ENCODE data around the gene PEX10. TPM values are rescaled to one million over a fixed set of nuclear protein-coding genes. Genes with fewer than 3 reads are reported as not detected.

The PEX10 gene
- total and polyA plus RNA-seq, 4 donors, result 6.2 to 16.4 (median 11.8) TPM

DNA sequence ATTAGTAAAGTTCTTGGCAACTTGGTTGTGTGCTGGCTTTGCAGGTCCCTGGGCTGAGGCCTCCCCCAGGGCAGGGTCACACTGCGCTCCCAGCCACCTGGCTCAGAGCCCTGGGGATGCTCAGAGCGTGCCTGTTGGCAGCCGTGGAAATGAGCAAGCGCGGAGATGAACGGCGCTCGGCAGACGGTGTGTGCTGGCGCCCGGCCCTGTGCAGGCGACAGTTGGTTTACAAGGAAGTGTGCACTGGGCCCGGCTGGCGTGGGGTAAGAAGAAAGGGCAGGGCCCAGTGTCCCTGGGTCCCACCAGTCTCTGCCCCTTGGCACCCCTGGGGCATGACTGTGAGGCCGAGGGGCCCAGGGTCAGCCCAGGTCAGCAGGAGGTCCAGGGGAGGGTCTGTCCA, 25.7 kb upstream of the PEX10 start:
- TF ChIP-seq, protein P1, sequence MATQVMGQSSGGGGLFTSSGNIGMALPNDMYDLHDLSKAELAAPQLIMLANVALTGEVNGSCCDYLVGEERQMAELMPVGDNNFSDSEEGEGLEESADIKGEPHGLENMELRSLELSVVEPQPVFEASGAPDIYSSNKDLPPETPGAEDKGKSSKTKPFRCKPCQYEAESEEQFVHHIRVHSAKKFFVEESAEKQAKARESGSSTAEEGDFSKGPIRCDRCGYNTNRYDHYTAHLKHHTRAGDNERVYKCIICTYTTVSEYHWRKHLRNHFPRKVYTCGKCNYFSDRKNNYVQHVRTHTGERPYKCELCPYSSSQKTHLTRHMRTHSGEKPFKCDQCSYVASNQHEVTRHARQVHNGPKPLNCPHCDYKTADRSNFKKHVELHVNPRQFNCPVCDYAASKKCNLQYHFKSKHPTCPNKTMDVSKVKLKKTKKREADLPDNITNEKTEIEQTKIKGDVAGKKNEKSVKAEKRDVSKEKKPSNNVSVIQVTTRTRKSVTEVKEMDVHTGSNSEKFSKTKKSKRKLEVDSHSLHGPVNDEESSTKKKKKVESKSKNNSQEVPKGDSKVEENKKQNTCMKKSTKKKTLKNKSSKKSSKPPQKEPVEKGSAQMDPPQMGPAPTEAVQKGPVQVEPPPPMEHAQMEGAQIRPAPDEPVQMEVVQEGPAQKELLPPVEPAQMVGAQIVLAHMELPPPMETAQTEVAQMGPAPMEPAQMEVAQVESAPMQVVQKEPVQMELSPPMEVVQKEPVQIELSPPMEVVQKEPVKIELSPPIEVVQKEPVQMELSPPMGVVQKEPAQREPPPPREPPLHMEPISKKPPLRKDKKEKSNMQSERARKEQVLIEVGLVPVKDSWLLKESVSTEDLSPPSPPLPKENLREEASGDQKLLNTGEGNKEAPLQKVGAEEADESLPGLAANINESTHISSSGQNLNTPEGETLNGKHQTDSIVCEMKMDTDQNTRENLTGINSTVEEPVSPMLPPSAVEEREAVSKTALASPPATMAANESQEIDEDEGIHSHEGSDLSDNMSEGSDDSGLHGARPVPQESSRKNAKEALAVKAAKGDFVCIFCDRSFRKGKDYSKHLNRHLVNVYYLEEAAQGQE (IDR thresholded peaks at IDR 0.05), result no peak
- TF ChIP-seq, protein P2, sequence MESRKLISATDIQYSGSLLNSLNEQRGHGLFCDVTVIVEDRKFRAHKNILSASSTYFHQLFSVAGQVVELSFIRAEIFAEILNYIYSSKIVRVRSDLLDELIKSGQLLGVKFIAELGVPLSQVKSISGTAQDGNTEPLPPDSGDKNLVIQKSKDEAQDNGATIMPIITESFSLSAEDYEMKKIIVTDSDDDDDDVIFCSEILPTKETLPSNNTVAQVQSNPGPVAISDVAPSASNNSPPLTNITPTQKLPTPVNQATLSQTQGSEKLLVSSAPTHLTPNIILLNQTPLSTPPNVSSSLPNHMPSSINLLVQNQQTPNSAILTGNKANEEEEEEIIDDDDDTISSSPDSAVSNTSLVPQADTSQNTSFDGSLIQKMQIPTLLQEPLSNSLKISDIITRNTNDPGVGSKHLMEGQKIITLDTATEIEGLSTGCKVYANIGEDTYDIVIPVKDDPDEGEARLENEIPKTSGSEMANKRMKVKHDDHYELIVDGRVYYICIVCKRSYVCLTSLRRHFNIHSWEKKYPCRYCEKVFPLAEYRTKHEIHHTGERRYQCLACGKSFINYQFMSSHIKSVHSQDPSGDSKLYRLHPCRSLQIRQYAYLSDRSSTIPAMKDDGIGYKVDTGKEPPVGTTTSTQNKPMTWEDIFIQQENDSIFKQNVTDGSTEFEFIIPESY (IDR thresholded peaks at IDR 0.05), result no peak
- TF ChIP-seq TAF1 (conservative IDR thresholded peaks at IDR 0.05) (no peak), RAD21 (IDR thresholded peaks at IDR 0.05) (no peak), SP1 (IDR thresholded peaks at IDR 0.05) (no peak), NR2F2 (IDR thresholded peaks at IDR 0.05) (no peak), YY1 (IDR thresholded peaks at IDR 0.05) (no peak), HNF4A (conservative IDR thresholded peaks at IDR 0.05) (no peak), EGR1 (IDR thresholded peaks at IDR 0.05; ENCODE audit: low read depth in 2 of 2) (no peak), FOXA2 (IDR thresholded peaks at IDR 0.05) (no peak), RXRA (IDR thresholded peaks at IDR 0.05) (no peak), JUND (IDR thresholded peaks at IDR 0.05) (no peak), FOXA1 (IDR thresholded peaks at IDR 0.05) (no peak), GABPA (IDR thresholded peaks at IDR 0.05 in 1 of 2, conservative IDR thresholded peaks at IDR 0.05 in 1 of 2) (no peak), HNF4G (IDR thresholded peaks at IDR 0.05) (no peak)
- TF ChIP-seq, protein P3, sequence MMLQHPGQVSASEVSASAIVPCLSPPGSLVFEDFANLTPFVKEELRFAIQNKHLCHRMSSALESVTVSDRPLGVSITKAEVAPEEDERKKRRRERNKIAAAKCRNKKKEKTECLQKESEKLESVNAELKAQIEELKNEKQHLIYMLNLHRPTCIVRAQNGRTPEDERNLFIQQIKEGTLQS (IDR thresholded peaks at IDR 0.05), result no peak
- TF ChIP-seq, protein P4, sequence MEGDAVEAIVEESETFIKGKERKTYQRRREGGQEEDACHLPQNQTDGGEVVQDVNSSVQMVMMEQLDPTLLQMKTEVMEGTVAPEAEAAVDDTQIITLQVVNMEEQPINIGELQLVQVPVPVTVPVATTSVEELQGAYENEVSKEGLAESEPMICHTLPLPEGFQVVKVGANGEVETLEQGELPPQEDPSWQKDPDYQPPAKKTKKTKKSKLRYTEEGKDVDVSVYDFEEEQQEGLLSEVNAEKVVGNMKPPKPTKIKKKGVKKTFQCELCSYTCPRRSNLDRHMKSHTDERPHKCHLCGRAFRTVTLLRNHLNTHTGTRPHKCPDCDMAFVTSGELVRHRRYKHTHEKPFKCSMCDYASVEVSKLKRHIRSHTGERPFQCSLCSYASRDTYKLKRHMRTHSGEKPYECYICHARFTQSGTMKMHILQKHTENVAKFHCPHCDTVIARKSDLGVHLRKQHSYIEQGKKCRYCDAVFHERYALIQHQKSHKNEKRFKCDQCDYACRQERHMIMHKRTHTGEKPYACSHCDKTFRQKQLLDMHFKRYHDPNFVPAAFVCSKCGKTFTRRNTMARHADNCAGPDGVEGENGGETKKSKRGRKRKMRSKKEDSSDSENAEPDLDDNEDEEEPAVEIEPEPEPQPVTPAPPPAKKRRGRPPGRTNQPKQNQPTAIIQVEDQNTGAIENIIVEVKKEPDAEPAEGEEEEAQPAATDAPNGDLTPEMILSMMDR (IDR thresholded peaks at IDR 0.05; ENCODE audit: low read depth, low read length, missing input control), result no peak
- TF ChIP-seq, protein P5, sequence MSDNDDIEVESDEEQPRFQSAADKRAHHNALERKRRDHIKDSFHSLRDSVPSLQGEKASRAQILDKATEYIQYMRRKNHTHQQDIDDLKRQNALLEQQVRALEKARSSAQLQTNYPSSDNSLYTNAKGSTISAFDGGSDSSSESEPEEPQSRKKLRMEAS (IDR thresholded peaks at IDR 0.05), result no peak
- H3K27ac ChIP-seq (ENCODE audit: low read depth in 1 of 2, low read length in 2 of 2), result no peak overlapping the region

More for the DNA sequence above, 25.7 kb upstream of the PEX10 start:
- Histone ChIP-seq H3K9ac (ENCODE audit: low read depth in 1 of 2, low read length in 2 of 2) (no peak overlapping the region), H3K9me3 (ENCODE audit: control insufficient read depth in 4 of 4, low read length in 3 of 4) (no peaks in the 10 kb centered on the region), H3K27me3 (ENCODE audit: control insufficient read depth in 4 of 4, insufficient read depth in 4 of 4, low read length in 3 of 4) (peaks cover 0 to 4% (median 2%) of the 10 kb centered on the region in 4 donors), H3K4me3 (ENCODE audit: low read depth in 1 of 3, low read length in 3 of 3) (no peak overlapping the region), H3K4me1 (ENCODE audit: control insufficient read depth in 4 of 4, insufficient read depth in 4 of 4, low read length in 3 of 4) (peaks cover 0 to under 1% (median 0%) of the 10 kb centered on the region in 4 donors), H3K36me3 (ENCODE audit: control insufficient read depth in 4 of 4, insufficient read depth in 3 of 4, low read depth in 1 of 4, low read length in 3 of 4) (no peaks in the 10 kb centered on the region)
- DNase-seq (ENCODE audit: low spot score), result no peak
- WGBS, result 69% methylated on average over 15 of the region's 15 CpGs
